WTC11 (cell line): ENCODE data around the gene ALCAM.

ENCODE experiments used
- NFYB ChIP-seq: sonication (generic); formaldehyde crosslinking; conservative IDR thresholded peaks from 2 replicates; pipeline ENCODE4 v1.8.0; 2022; ENCODE audit warnings: low read depth, missing genetic modification reagents
- ZNF532 ChIP-seq: fragments of 250-450 bp; sonication (Bioruptor Pico); IDR thresholded peaks from 2 replicates; pipeline ENCODE4 v1.9.0; 2021; ENCODE audit warnings: mild to moderate bottlenecking, borderline replicate concordance
- TF ChIP-seq, protein P1 (sequence below): sonication (generic); formaldehyde crosslinking; IDR thresholded peaks from 2 replicates; pipeline ENCODE4 v1.8.0; 2022; ENCODE audit warnings: mild to moderate bottlenecking, missing genetic modification reagents
- TF ChIP-seq, protein P2 (sequence below): fragments of 200-600 bp; IDR thresholded peaks from 2 replicates; pipeline ENCODE4 v1.8.0; 2022; ENCODE audit warnings: antibody characterized with exemption
- TF ChIP-seq, protein P3 (sequence below): sonication (generic); formaldehyde crosslinking; conservative IDR thresholded peaks from 2 replicates; pipeline ENCODE4 v1.8.1; 2022; ENCODE audit warnings: mild to moderate bottlenecking, missing genetic modification reagents
- TF ChIP-seq, protein P4 (sequence below): sonication (generic); formaldehyde crosslinking; IDR thresholded peaks from 2 replicates; pipeline ENCODE4 v1.8.0; 2022; ENCODE audit warnings: mild to moderate bottlenecking, missing genetic modification reagents

- TF ChIP-seq, protein P1, sequence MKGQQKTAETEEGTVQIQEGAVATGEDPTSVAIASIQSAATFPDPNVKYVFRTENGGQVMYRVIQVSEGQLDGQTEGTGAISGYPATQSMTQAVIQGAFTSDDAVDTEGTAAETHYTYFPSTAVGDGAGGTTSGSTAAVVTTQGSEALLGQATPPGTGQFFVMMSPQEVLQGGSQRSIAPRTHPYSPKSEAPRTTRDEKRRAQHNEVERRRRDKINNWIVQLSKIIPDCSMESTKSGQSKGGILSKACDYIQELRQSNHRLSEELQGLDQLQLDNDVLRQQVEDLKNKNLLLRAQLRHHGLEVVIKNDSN (CRISPR knock-in tag): no peak
- TF ChIP-seq, protein P2, sequence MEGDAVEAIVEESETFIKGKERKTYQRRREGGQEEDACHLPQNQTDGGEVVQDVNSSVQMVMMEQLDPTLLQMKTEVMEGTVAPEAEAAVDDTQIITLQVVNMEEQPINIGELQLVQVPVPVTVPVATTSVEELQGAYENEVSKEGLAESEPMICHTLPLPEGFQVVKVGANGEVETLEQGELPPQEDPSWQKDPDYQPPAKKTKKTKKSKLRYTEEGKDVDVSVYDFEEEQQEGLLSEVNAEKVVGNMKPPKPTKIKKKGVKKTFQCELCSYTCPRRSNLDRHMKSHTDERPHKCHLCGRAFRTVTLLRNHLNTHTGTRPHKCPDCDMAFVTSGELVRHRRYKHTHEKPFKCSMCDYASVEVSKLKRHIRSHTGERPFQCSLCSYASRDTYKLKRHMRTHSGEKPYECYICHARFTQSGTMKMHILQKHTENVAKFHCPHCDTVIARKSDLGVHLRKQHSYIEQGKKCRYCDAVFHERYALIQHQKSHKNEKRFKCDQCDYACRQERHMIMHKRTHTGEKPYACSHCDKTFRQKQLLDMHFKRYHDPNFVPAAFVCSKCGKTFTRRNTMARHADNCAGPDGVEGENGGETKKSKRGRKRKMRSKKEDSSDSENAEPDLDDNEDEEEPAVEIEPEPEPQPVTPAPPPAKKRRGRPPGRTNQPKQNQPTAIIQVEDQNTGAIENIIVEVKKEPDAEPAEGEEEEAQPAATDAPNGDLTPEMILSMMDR: no peak
- no peak for TF ChIP-seq ZNF532
- no peak for TF ChIP-seq NFYB (CRISPR knock-in tag)
- TF ChIP-seq, protein P3, sequence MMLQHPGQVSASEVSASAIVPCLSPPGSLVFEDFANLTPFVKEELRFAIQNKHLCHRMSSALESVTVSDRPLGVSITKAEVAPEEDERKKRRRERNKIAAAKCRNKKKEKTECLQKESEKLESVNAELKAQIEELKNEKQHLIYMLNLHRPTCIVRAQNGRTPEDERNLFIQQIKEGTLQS: no peak
- TF ChIP-seq, protein P4, sequence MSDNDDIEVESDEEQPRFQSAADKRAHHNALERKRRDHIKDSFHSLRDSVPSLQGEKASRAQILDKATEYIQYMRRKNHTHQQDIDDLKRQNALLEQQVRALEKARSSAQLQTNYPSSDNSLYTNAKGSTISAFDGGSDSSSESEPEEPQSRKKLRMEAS: no peak
Observed at GRCh38 chr3:105364128-105364527, 2.6 kb upstream of the ALCAM start.
